WTC11 (cell line): ENCODE results near the gene PDE6B. TPM values are rescaled to one million over a fixed set of nuclear protein-coding genes. Genes with fewer than 3 reads are reported as not detected.

Experiments used
- ATAC-seq: fragments of 200-7000 bp; cut with Tn5 transposase; 2 replicates; pipeline ENCODE4 v1.10.0; 2021; ENCODE audit warnings: mild to moderate bottlenecking, moderate library complexity
- CTCF ChIA-PET: fragments of 300-600 bp; sonication (Branson Sonifier 250); formaldehyde crosslinking; loops from one replicate; lab custom pipeline; 2021; ENCODE audit warnings: antibody characterized with exemption; lab: Charles Lee
- POLR2A ChIA-PET: fragments of 350-600 bp; sonication (Branson Sonifier 250); formaldehyde crosslinking; loops from one replicate; lab custom pipeline; 2021; ENCODE audit warnings: antibody characterized with exemption; lab: Charles Lee
- DNase-seq: peaks from one replicate; pipeline ENCODE4 v3.0.0; 2021; ENCODE audit warnings: low spot score
- H3K27ac Mint-ChIP-seq: 2 replicates; pipeline ENCODE4 v1.8.0; 2021; ENCODE audit warnings: mixed read lengths
- H3K27me3 Mint-ChIP-seq: 2 replicates; pipeline ENCODE4 v1.8.0; 2021; ENCODE audit warnings: low read depth, mild to moderate bottlenecking, moderate library complexity, mixed read lengths
- H3K36me3 Mint-ChIP-seq: 2 replicates; pipeline ENCODE4 v1.8.0; 2021; ENCODE audit warnings: mixed read lengths
- H3K4me1 Mint-ChIP-seq: 2 replicates; pipeline ENCODE4 v1.8.0; 2022; ENCODE audit warnings: mixed read lengths
- H3K4me3 Mint-ChIP-seq: 2 replicates; pipeline ENCODE4 v1.8.0; 2021; ENCODE audit warnings: mild to moderate bottlenecking, moderate library complexity, mixed read lengths
- H3K9me3 Mint-ChIP-seq: 2 replicates; pipeline ENCODE4 v1.8.0; 2021; ENCODE audit warnings: mixed read lengths
- FOXJ3 ChIP-seq: sonication (generic); formaldehyde crosslinking; IDR thresholded peaks from 2 replicates; pipeline ENCODE4 v1.9.0; 2021; ENCODE audit warnings: missing genetic modification reagents, mild to moderate bottlenecking, borderline replicate concordance
- FOXK1 ChIP-seq: sonication (generic); formaldehyde crosslinking; IDR thresholded peaks from 2 replicates; pipeline ENCODE4 v1.8.0; 2022; ENCODE audit warnings: mild to moderate bottlenecking, moderate library complexity, missing genetic modification reagents
- GRHL2 ChIP-seq: fragments of 250-450 bp; sonication (Bioruptor Pico); IDR thresholded peaks from 2 replicates; pipeline ENCODE4 v1.8.0; 2022; ENCODE audit warnings: mild to moderate bottlenecking, moderate library complexity; ENCODE audit not compliant: insufficient replicate concordance, severe bottlenecking
- HMGA2 ChIP-seq: fragments of 250-450 bp; sonication (Bioruptor Pico); IDR thresholded peaks from 2 replicates; pipeline ENCODE4 v1.4.0; 2021; ENCODE audit warnings: mild to moderate bottlenecking, moderate library complexity
- IRF2 ChIP-seq: sonication (generic); formaldehyde crosslinking; IDR thresholded peaks from 2 replicates; pipeline ENCODE4 v1.8.0; 2022; ENCODE audit warnings: low read depth, missing genetic modification reagents, borderline replicate concordance
- JAZF1 ChIP-seq: fragments of 250-450 bp; sonication (Bioruptor Pico); IDR thresholded peaks from 2 replicates; pipeline ENCODE4 v1.9.0; 2021; ENCODE audit warnings: moderate library complexity, mild to moderate bottlenecking, inconsistent platforms
- JUN ChIP-seq: sonication (generic); formaldehyde crosslinking; IDR thresholded peaks from 2 replicates; pipeline ENCODE4 v1.8.0; 2023; ENCODE audit warnings: mild to moderate bottlenecking, missing genetic modification reagents
- MXD4 ChIP-seq: fragments of 250-450 bp; sonication (Bioruptor Pico); IDR thresholded peaks from 2 replicates; pipeline ENCODE4 v1.8.0; 2021; ENCODE audit warnings: mild to moderate bottlenecking, moderate library complexity, borderline replicate concordance
- NFE2L1 ChIP-seq: sonication (generic); formaldehyde crosslinking; IDR thresholded peaks from 2 replicates; pipeline ENCODE4 v1.8.1; 2023; ENCODE audit warnings: missing genetic modification reagents
- NFYB ChIP-seq: sonication (generic); formaldehyde crosslinking; conservative IDR thresholded peaks from 2 replicates; pipeline ENCODE4 v1.8.0; 2022; ENCODE audit warnings: low read depth, missing genetic modification reagents
- NR1H2 ChIP-seq: sonication (generic); formaldehyde crosslinking; IDR thresholded peaks from 2 replicates; pipeline ENCODE4 v1.9.0; 2021; ENCODE audit warnings: mild to moderate bottlenecking, moderate library complexity, missing genetic modification reagents
- SMAD3 ChIP-seq: sonication (generic); formaldehyde crosslinking; IDR thresholded peaks from 2 replicates; pipeline ENCODE4 v1.8.0; 2022; ENCODE audit warnings: missing genetic modification reagents, mild to moderate bottlenecking, borderline replicate concordance
- ZNF317 ChIP-seq: sonication (generic); formaldehyde crosslinking; IDR thresholded peaks from 2 replicates; pipeline ENCODE4 v1.8.1; 2023; ENCODE audit warnings: low read depth, mild to moderate bottlenecking, moderate library complexity, missing genetic modification reagents, borderline replicate concordance
- ZNF671 ChIP-seq: fragments of 250-450 bp; sonication (Bioruptor Pico); IDR thresholded peaks from 2 replicates; pipeline ENCODE4 v1.8.0; 2021; ENCODE audit warnings: mild to moderate bottlenecking
- total RNA-seq: library from RNA; stranded (reverse); gene quantifications from 3 replicates; pipeline ENCODE4 v1.2.3, GENCODE V29; 2021
- TF ChIP-seq, protein P1 (sequence below): fragments of 250-450 bp; sonication (Bioruptor Pico); conservative IDR thresholded peaks from 2 replicates; pipeline ENCODE4 v1.9.0; 2021; ENCODE audit warnings: mild to moderate bottlenecking
- TF ChIP-seq, protein P2 (sequence below): sonication (generic); formaldehyde crosslinking; IDR thresholded peaks from 2 replicates; pipeline ENCODE4 v1.8.1; 2023; ENCODE audit warnings: mild to moderate bottlenecking, missing genetic modification reagents
- TF ChIP-seq, protein P3 (sequence below): sonication (generic); formaldehyde crosslinking; IDR thresholded peaks from 2 replicates; pipeline ENCODE4 v1.8.0; 2023; ENCODE audit warnings: mild to moderate bottlenecking, missing genetic modification reagents
- TF ChIP-seq, protein P4 (sequence below): sonication (generic); formaldehyde crosslinking; IDR thresholded peaks from 2 replicates; pipeline ENCODE4 v1.8.0; 2022; ENCODE audit warnings: missing genetic modification reagents
- TF ChIP-seq, protein P5 (sequence below): sonication (generic); formaldehyde crosslinking; IDR thresholded peaks from 2 replicates; pipeline ENCODE4 v1.8.0; 2022; ENCODE audit warnings: mild to moderate bottlenecking, missing genetic modification reagents

The PDE6B gene
- total RNA-seq, 1 experiment from 2014 or later = 7.1 TPM

DNA sequence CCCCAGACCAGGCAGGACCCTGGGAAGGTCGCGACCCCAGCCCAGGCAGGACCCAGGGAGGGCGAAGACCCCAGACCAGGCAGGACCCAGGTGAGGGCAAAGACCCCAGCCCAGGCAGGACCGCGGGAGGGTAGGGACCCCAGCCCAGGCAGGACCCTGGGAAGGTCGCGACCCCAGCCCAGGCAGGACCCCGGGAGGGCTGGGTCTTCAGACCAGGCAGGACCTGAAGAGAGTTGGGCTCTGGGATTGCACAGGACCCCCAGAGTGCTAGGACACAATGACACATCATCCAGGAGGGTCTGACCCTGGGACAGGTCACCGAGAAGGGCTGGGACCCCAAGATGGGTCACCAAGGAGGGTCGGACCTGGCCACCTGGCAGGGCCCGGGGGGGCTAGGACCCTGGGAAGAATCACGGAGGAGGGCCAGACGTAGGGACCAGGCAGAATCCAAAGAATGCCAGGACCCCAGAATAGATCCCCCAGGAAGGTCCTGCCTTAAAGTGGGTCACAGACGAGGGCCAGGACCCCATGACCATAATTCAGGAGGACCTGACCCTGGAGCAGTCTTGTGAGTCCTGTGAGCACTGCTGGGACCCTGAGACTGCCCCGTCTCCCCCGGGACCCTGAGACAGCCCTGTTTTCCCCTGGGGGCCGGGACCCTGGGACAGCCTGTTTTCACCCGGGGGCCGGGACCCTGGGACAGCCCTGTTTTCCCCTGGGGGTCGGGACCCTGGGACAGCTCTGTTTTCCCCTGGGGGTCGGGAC, 81.6 kb downstream of the PDE6B start:
- TF ChIP-seq JAZF1 (no peak), ZNF317 (CRISPR knock-in tag) (no peak), FOXJ3 (CRISPR knock-in tag) (no peak), NFE2L1 (CRISPR knock-in tag) (no peak), MXD4 (CRISPR knock-in tag) (no peak), NFYB (CRISPR knock-in tag) (no peak), SMAD3 (CRISPR knock-in tag) (no peak), ZNF671 (no peak), HMGA2 (CRISPR knock-in tag) (no peak), FOXK1 (CRISPR knock-in tag) (no peak), NR1H2 (no peak), GRHL2 (no peak)
- TF ChIP-seq, protein P1, sequence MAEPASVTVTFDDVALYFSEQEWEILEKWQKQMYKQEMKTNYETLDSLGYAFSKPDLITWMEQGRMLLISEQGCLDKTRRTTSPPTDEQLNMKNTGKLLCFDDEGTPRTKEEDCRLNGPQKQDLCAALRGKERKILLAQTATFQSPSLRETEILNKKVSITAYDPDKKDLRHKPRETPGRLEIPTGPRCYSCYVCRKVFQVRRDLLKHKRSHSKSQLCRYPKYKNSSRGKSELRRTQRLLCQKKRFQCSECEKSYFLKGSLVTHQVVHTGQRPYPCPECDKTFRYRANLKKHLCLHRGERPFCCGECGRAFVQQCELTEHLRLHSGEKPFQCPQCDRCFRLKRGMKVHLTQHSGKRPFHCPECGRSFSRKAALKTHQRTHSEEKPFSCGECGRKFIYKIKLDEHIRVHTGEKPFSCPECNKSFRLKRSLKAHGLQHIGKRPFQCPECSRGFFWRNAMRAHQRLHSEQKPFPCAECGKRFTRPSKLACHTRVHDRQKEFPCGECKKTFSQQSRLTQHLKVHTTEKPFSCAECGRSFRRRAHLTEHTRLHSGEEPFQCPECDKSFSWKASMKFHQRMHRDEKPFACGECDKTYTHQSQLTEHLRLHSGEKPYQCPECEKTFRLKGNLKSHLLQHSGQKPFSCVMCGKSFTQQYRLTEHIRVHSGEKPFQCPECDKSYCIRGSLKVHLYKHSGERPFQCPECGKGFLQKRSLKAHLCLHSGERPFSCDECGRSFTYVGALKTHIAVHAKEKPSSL (CRISPR knock-in tag) = no peak
- TF ChIP-seq, protein P2, sequence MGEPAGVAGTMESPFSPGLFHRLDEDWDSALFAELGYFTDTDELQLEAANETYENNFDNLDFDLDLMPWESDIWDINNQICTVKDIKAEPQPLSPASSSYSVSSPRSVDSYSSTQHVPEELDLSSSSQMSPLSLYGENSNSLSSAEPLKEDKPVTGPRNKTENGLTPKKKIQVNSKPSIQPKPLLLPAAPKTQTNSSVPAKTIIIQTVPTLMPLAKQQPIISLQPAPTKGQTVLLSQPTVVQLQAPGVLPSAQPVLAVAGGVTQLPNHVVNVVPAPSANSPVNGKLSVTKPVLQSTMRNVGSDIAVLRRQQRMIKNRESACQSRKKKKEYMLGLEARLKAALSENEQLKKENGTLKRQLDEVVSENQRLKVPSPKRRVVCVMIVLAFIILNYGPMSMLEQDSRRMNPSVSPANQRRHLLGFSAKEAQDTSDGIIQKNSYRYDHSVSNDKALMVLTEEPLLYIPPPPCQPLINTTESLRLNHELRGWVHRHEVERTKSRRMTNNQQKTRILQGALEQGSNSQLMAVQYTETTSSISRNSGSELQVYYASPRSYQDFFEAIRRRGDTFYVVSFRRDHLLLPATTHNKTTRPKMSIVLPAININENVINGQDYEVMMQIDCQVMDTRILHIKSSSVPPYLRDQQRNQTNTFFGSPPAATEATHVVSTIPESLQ = no peak
- DNase-seq = no peak
- peaks cover 15% of the 10 kb centered on the region for H3K27me3 Mint-ChIP-seq
- CTCF ChIA-PET = interaction anchor here (1.1 kb wide), 1 partner anchor 35 kb away, joined by 5 read pairs; no protein-coding TSS in a partner anchor
- H3K4me1 Mint-ChIP-seq = peaks cover 10% of the 10 kb centered on the region; the same call in 1 of the 2 replicates
- peaks cover 24% of the 10 kb centered on the region for H3K36me3 Mint-ChIP-seq
- peak overlapping the region; percentile 52 for H3K4me3 Mint-ChIP-seq
- no peak for ATAC-seq
- POLR2A ChIA-PET = no interaction called here
- peaks cover 11% of the 10 kb centered on the region for H3K9me3 Mint-ChIP-seq
- no peak overlapping the region for H3K27ac Mint-ChIP-seq

DNA sequence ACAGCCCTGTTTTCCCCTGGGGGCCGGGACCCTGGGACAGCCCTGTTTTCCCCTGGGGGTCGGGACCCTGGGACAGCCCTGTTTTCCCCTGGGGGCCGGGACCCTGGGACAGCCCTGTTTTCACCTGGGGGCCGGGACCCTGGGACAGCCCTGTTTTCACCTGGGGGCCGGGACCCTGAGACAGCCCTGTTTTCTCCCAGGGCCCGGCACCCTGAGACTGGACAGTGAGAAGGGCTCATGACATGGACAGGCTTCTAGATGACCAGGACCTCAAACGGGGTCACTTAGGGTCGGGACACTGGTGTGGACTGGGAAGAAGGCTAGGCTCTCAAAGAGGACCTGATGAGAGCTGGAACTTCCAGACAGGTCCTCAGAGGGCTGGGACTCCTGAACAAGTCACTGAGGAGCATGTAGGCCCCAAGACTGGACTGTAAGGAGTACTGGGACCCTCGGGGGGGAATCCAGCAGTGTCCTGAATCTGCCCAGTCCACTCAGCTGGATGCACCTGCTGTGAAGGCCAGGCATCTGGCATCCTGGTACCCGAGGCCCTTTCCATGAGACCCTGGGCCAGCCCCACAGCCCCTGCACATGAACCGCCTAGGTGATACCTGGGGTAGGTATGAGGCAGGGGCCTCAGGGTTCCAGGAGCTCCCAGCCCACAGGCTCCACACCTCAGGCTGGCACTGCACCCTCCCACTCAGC, 82.7 kb downstream of the PDE6B start:
- DNase-seq = no peak
- POLR2A ChIA-PET = no interaction called here
- peaks cover 24% of the 10 kb centered on the region for H3K36me3 Mint-ChIP-seq
- peak overlapping the region; percentile 43 for H3K4me3 Mint-ChIP-seq
- H3K27ac Mint-ChIP-seq = no peak overlapping the region
- ATAC-seq = no peak
- H3K27me3 Mint-ChIP-seq = peaks cover 5% of the 10 kb centered on the region; the same call in 1 of the 2 replicates
- CTCF ChIA-PET = interaction anchor here (1.1 to 2.4 kb wide), 2 partner anchors 24 to 34 kb away, joined by 5 to 7 read pairs; no protein-coding TSS in a partner anchor
- H3K9me3 Mint-ChIP-seq = peaks cover 11% of the 10 kb centered on the region
- TF ChIP-seq, protein P3, sequence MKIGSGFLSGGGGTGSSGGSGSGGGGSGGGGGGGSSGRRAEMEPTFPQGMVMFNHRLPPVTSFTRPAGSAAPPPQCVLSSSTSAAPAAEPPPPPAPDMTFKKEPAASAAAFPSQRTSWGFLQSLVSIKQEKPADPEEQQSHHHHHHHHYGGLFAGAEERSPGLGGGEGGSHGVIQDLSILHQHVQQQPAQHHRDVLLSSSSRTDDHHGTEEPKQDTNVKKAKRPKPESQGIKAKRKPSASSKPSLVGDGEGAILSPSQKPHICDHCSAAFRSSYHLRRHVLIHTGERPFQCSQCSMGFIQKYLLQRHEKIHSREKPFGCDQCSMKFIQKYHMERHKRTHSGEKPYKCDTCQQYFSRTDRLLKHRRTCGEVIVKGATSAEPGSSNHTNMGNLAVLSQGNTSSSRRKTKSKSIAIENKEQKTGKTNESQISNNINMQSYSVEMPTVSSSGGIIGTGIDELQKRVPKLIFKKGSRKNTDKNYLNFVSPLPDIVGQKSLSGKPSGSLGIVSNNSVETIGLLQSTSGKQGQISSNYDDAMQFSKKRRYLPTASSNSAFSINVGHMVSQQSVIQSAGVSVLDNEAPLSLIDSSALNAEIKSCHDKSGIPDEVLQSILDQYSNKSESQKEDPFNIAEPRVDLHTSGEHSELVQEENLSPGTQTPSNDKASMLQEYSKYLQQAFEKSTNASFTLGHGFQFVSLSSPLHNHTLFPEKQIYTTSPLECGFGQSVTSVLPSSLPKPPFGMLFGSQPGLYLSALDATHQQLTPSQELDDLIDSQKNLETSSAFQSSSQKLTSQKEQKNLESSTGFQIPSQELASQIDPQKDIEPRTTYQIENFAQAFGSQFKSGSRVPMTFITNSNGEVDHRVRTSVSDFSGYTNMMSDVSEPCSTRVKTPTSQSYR (CRISPR knock-in tag) = no peak
- no peak for TF ChIP-seq MXD4 (CRISPR knock-in tag)
- no peak for TF ChIP-seq IRF2 (CRISPR knock-in tag)
- TF ChIP-seq, protein P4, sequence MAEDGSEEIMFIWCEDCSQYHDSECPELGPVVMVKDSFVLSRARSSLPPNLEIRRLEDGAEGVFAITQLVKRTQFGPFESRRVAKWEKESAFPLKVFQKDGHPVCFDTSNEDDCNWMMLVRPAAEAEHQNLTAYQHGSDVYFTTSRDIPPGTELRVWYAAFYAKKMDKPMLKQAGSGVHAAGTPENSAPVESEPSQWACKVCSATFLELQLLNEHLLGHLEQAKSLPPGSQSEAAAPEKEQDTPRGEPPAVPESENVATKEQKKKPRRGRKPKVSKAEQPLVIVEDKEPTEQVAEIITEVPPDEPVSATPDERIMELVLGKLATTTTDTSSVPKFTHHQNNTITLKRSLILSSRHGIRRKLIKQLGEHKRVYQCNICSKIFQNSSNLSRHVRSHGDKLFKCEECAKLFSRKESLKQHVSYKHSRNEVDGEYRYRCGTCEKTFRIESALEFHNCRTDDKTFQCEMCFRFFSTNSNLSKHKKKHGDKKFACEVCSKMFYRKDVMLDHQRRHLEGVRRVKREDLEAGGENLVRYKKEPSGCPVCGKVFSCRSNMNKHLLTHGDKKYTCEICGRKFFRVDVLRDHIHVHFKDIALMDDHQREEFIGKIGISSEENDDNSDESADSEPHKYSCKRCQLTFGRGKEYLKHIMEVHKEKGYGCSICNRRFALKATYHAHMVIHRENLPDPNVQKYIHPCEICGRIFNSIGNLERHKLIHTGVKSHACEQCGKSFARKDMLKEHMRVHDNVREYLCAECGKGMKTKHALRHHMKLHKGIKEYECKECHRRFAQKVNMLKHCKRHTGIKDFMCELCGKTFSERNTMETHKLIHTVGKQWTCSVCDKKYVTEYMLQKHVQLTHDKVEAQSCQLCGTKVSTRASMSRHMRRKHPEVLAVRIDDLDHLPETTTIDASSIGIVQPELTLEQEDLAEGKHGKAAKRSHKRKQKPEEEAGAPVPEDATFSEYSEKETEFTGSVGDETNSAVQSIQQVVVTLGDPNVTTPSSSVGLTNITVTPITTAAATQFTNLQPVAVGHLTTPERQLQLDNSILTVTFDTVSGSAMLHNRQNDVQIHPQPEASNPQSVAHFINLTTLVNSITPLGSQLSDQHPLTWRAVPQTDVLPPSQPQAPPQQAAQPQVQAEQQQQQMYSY (CRISPR knock-in tag) = no peak
- TF ChIP-seq JUN (CRISPR knock-in tag) = no peak
- TF ChIP-seq, protein P5, sequence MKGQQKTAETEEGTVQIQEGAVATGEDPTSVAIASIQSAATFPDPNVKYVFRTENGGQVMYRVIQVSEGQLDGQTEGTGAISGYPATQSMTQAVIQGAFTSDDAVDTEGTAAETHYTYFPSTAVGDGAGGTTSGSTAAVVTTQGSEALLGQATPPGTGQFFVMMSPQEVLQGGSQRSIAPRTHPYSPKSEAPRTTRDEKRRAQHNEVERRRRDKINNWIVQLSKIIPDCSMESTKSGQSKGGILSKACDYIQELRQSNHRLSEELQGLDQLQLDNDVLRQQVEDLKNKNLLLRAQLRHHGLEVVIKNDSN (CRISPR knock-in tag) = no peak
- TF ChIP-seq, all 79 proteins: peak for 0
- H3K4me1 Mint-ChIP-seq = peaks cover 10% of the 10 kb centered on the region; the same call in 1 of the 2 replicates
